GM12874 (cell line): ENCODE data around the gene NDUFA7.
A peak's percentile ranks its signal among the peaks of the same experiment; 100 is the strongest.

Experiments used
- TF ChIP-seq, protein P1 (sequence below): IDR thresholded peaks from 2 replicates; pipeline ENCODE4 v1.5.1; 2011; ENCODE audit warnings: low read depth, mild to moderate bottlenecking, control low read depth, low read length, moderate library complexity; ENCODE audit not compliant: insufficient read depth

The NDUFA7 gene

DNA sequence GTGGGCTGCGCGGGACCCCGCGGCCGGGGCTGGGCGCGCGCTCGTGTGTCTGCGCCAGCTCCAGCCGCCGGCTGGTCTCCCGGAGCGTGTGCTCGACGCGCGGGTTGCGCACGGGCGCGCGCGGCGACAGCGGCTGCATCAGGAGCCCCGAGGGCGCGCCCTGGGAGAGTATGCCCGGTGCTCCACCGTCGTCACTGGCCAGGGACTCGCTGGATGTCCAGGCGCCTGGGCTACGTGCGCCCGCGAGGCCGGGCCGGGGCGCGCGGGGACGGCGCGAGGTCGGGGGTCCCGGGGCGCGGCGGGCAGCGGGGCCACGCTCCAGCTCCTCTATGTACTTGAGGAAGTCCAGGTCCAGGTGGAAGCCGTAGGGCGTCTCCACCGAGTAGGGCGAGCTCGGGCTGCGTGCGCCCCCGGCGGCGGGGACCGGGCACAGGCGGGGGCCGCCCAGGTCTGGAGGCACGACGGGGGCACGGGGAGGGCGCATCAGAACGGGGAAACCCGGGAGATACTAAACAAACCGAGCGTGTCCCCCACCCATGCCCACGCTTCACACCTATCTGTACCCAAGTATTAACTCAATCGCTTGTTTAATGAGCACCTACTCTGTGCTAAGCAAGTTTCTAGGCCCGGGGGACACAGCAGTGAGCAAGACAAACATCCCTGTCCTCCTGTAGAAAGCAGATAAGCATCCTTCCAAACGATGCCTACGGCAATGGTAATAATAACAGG lies 14.3 kb upstream of the NDUFA7 start:
- TF ChIP-seq, protein P1, sequence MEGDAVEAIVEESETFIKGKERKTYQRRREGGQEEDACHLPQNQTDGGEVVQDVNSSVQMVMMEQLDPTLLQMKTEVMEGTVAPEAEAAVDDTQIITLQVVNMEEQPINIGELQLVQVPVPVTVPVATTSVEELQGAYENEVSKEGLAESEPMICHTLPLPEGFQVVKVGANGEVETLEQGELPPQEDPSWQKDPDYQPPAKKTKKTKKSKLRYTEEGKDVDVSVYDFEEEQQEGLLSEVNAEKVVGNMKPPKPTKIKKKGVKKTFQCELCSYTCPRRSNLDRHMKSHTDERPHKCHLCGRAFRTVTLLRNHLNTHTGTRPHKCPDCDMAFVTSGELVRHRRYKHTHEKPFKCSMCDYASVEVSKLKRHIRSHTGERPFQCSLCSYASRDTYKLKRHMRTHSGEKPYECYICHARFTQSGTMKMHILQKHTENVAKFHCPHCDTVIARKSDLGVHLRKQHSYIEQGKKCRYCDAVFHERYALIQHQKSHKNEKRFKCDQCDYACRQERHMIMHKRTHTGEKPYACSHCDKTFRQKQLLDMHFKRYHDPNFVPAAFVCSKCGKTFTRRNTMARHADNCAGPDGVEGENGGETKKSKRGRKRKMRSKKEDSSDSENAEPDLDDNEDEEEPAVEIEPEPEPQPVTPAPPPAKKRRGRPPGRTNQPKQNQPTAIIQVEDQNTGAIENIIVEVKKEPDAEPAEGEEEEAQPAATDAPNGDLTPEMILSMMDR: peak; percentile 53

DNA sequence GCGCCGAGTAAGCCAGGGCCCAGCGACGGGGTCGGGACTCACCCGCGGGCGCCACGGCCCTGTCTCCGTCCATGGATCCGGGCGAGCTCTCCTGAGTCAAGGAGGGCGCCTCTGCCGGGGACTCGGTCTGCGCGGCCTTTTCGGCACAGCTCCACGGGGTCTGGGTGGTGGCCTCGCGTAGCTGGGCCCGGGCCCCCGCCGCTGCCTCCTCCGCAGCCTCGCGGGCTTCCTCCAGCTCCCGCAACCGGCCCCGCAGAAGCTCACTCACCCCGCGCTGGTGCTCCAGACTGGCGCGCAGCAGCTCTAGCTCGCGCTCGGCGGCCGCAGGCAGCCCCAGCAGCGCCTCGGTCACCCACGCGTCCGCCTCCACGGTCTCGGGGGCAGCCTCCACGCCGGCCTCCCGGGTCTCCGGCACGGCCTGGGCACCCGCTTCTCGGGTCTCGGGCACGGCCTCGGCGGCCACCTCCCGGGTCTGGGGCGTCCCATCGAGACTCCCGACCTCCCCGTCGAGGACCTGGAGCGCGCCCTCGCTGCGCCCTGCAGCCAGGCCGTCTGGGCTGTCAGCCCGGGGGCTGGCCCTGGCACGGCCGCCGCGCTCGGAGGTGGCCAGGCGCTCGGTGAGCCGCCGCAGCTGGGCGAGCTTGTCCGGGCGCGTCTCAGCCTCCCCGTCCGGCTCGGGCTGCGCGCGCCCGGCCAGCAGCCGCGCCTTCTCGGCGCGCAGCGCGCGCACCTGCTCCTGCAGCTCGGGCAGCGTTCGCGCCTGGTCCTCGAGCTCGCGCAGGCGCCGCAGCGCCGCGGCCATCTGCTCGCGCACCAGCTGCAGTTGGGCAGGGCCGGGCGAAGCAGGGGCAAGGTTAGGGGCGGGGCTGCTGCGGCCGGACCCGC lies 13.5 kb upstream of the NDUFA7 start:
- TF ChIP-seq, protein P1: no peak

DNA sequence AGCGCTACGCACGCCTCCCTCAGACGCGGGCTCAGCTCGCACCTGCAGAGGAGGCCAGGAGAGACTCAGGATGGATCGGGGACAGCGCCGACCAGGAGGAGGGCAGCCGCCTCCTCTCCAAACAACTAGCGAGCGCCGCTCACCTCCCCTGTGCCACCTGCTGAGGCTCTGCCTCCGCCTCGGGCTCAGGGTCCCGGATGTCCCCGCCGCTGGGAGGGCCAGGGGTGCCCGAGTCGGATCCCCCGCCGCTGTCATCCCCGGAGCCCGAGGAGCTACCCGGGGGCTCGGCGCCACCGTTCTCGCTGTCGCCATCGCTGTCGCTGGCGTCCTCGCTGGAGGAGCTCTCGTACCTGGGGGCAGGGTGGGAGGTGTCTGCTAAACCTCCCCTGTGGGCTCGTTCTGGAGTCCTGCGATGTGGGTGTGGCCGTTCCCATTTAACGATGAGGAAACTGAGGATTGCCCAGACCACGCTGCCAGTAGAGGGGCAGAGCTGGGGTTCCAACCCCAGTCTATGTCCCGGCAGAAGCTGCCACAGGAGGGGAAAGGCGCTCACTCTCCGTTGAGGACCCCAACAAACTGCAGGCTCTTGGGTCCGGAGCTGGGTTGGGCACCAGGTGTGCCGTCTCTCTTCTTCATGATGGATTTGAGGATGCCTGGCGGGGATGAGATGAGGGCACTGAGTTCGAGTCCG lies 12.7 kb upstream of the NDUFA7 start:
- TF ChIP-seq, protein P1: no peak

DNA sequence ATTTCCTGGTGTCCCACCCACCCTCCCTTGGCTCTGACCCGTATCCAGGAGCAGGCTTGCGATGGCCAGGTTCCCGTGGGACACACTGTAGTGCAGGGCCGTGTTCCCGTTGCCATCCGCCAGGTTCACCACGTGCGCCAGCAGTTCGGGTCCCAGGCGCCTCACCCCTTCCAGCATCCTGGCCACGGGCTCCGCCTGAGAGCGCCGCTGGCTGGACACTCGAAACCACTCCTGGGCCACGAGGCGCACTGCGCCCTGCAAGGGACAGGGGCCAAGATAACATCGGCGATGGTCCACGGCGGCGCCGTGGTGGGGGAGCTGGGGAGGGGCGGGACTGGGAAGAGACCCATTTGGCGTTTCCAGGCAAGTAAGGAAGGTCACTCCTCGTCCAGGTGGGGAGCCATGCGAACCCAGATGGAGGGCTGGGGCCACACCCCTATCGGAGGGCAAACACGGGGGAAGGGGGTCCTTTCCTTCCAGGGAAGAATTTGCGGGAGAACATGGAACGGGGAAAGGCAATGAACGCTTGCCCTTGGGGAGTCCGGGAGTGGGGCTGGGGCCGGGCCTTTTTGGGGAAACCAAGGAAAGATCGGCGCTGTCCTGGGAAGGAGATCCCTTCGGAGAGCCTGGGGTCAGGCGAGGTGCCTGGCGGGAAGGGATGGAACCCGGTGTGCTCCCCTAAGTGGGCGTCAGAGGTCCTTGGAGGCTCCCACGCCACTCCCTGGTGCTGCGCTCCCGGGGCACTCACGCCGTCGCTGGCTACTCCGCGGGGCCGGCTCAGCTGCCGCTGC lies 12.0 kb upstream of the NDUFA7 start:
- TF ChIP-seq, protein P1: no peak

DNA sequence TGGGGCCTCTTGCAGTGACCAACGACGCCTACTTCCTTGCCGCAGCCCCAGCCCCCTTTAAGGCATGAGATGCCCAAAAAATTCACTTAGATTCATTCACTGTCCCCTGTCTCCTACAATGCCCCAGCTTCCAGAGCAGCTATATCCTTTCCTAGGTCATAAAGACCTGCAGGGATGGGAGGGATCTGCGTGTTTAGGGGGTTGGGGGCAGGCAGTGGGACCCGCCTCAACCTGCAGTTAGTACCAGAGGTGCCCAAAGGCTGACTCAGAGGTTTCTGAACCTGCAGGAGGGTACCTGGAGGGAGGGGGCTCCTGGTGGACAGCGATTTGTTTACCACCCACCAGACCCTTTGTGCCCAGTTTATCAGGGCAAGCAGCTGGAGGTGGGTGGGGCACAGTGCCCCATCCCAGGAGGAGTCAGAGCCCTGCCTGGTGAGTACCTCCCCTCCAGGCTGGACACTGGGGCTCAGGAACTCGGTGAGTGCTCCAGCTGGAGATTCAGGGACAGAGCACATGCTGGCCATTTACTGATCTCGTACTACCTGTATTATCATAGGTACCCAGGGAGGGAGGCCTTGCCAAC lies 10.2 kb upstream of the NDUFA7 start:
- TF ChIP-seq, protein P1: no peak

GRCh38 chr19:8329996-8330395 lies 8.8 kb upstream of the NDUFA7 start:
- TF ChIP-seq, protein P1: no peak
